ENCODE results near the gene ELMO3. TPM values are rescaled to one million over a fixed set of nuclear protein-coding genes. Genes with fewer than 3 reads are reported as not detected.

Gene ELMO3
- polyA plus RNA-seq, 4 donors = 0.86 to 8.5 (median 5.5) TPM

DNA sequence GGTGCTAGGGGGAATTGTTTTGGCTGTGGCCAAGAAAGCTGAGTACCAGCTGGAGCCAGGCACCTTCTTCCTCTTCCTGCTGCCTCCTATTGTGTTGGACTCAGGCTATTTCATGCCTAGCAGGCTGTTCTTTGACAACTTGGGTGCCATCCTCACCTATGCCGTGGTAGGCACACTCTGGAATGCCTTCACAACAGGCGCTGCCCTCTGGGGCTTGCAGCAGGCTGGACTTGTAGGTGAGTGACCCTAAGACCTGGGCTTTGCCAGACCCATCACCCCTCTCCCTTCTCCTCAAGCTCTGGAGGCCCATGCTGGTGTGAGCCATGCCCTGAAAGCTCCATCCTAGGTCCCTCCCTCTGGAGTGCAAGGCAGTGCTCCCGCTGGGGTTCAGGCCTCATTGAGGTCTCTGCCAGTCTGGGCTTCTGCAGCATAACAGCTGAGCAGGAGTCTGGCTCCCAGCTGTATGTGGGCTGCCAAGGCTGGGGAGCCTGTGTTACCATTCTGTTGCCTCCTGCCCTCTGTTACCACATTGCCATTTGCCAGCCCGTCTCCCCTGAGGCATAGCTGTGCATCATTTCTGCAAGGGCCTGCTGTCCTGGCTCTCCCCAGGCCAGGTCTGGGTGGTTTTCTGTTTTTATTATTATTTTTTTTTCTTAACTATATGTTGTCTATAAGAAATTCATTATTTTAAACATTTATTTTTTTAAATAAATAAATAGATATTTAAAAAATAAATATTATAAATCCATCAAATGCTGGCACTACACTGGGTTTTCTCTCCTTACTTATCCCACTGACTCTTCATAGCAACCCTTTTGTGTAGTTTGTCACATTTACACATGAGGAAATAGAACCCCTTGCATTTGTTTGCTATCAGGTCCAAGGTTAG is 53.9 kb downstream of the ELMO3 start:
- DNase-seq (ENCODE audit: low read depth in 4 of 4, low spot score in 3 of 4) = no peak

Other genes with a start within 250 kb of the ELMO3 start
- 1 to 10 TPM in 3 of 4 donors, under 1 TPM in 1; 0.74 to 3.5 (median 2.0) TPM for gene CES3, start 237.9 kb upstream of the ELMO3 start, polyA plus RNA-seq (ENCODE audit: insufficient read length in 4 of 4)
- gene CES4A, start 210.5 kb upstream of the ELMO3 start, polyA plus RNA-seq (ENCODE audit: insufficient read length in 4 of 4) = 10 to 100 TPM in 2 of 4 donors, 1 to 10 TPM in 2; 6.3 to 13.2 (median 10.3) TPM
- gene CBFB, start 170.0 kb upstream of the ELMO3 start, polyA plus RNA-seq (ENCODE audit: insufficient read length in 4 of 4) = 10 to 100 TPM; 69.3 to 78.9 (median 76.2) TPM
- gene PHAF1, start 89.2 kb upstream of the ELMO3 start, polyA plus RNA-seq (ENCODE audit: insufficient read length in 4 of 4) = 10 to 100 TPM; 21.4 to 28.3 (median 24.6) TPM
- 10 to 100 TPM in 3 of 4 donors, 1 to 10 TPM in 1; 8.5 to 40.1 (median 11.6) TPM for gene B3GNT9, start 48.1 kb upstream of the ELMO3 start, polyA plus RNA-seq (ENCODE audit: insufficient read length in 4 of 4)
- 1 to 10 TPM; 2.9 to 7.5 (median 3.8) TPM for gene TRADD, start 39.2 kb upstream of the ELMO3 start, polyA plus RNA-seq (ENCODE audit: insufficient read length in 4 of 4)
- 1 to 10 TPM; 1.2 to 2.5 (median 1.6) TPM for gene FBXL8, start 39.2 kb upstream of the ELMO3 start, polyA plus RNA-seq (ENCODE audit: insufficient read length in 4 of 4)
- gene HSF4, start 34.4 kb upstream of the ELMO3 start, polyA plus RNA-seq (ENCODE audit: insufficient read length in 4 of 4) = 1 to 10 TPM; 1.4 to 5.7 (median 2.3) TPM
- gene NOL3, start 28.6 kb upstream of the ELMO3 start, polyA plus RNA-seq (ENCODE audit: insufficient read length in 4 of 4) = 1 to 10 TPM; 2.4 to 7.6 (median 4.9) TPM
- 10 to 100 TPM; 29.3 to 61.4 (median 42.3) TPM for gene MATCAP1, start 15.2 kb upstream of the ELMO3 start, polyA plus RNA-seq (ENCODE audit: insufficient read length in 4 of 4)
- 1 to 10 TPM; 2.3 to 7.7 (median 4.3) TPM for gene EXOC3L1, start 9.0 kb upstream of the ELMO3 start, polyA plus RNA-seq (ENCODE audit: insufficient read length in 4 of 4)
- gene E2F4, start 7.0 kb upstream of the ELMO3 start, polyA plus RNA-seq (ENCODE audit: insufficient read length in 4 of 4) = 10 to 100 TPM; 50.0 to 71.4 (median 50.9) TPM
- gene TMEM208, start 28.0 kb downstream of the ELMO3 start, polyA plus RNA-seq (ENCODE audit: insufficient read length in 4 of 4) = 10 to 100 TPM; 30.6 to 46.4 (median 37.3) TPM
- gene FHOD1, start 48.4 kb downstream of the ELMO3 start, polyA plus RNA-seq (ENCODE audit: insufficient read length in 4 of 4) = 10 to 100 TPM; 37.6 to 51.7 (median 40.2) TPM
- 1 to 10 TPM; 2.6 to 5.9 (median 4.5) TPM for gene SLC9A5, start 49.8 kb downstream of the ELMO3 start, polyA plus RNA-seq (ENCODE audit: insufficient read length in 4 of 4)
- 10 to 100 TPM in 3 of 4 donors, 1 to 10 TPM in 1; 9.5 to 28.0 (median 14.5) TPM for gene PLEKHG4, start 80.4 kb downstream of the ELMO3 start, polyA plus RNA-seq (ENCODE audit: insufficient read length in 4 of 4)
- gene KCTD19, start 127.6 kb downstream of the ELMO3 start, polyA plus RNA-seq (ENCODE audit: insufficient read length in 4 of 4) = 1 to 10 TPM in 2 of 4 donors, under 1 TPM in 2; 0.50 to 2.3 (median 1.2) TPM
- gene LRRC36, start 127.7 kb downstream of the ELMO3 start, polyA plus RNA-seq (ENCODE audit: insufficient read length in 4 of 4) = 1 to 10 TPM; 1.5 to 7.7 (median 4.6) TPM
- gene TPPP3, start 194.4 kb downstream of the ELMO3 start, polyA plus RNA-seq (ENCODE audit: insufficient read length in 4 of 4) = 10 to 100 TPM; 44.8 to 63.4 (median 53.2) TPM
- 10 to 100 TPM; 10.4 to 18.0 (median 11.9) TPM for gene ZDHHC1, start 217.3 kb downstream of the ELMO3 start, polyA plus RNA-seq (ENCODE audit: insufficient read length in 4 of 4)
- gene HSD11B2, start 232.0 kb downstream of the ELMO3 start, polyA plus RNA-seq (ENCODE audit: insufficient read length in 4 of 4) = 10 to 100 TPM; 16.5 to 74.4 (median 45.6) TPM

All from left renal pelvis (tissue), 4 donors.